GM21825 (cell line): ENCODE measurements around the gene ZNF382.

Source experiments
- ATAC-seq: cut with Tn5 transposase; IDR thresholded peaks from one replicate; pipeline ENCODE4 v1.9.1; 2021; ENCODE audit warnings: mild to moderate bottlenecking, moderate library complexity; ENCODE audit not compliant: unreplicated experiment

The ZNF382 gene

DNA sequence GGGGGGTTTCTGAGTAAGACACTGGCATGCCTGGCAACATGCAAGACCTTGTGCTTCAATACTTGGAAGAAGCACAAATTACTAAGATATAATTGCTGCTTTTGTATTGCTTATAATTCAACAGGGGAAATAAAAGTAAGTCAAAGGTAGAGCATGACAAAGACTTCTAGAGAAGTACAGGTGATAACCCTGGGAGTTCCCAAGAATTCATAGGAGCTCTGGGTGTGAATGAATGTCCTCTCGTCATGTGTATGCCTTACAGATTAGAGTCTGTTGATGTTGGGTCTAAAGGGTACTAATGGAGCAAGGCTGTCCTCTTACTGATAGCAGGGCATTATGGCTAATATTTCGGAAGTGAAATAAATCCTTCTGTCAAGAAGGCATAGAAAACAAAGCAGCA lies 69.1 kb downstream of the ZNF382 start:
- ATAC-seq: no peak

- ATAC-seq: no peak
Measured at GRCh38 chr19:36679455-36679854, 74.3 kb downstream of the ZNF382 start.
